Prostate gland (tissue), 2 donors: ENCODE data around the gene DPEP3. TPM values are rescaled to one million over a fixed set of nuclear protein-coding genes. Genes with fewer than 3 reads are reported as not detected.
"Not testable (repeated sequence)": the region's sequence is repeated elsewhere in the genome, so short reads cannot be mapped to it uniquely, and the experiment has no call there.

Source experiments
- DNase-seq: peaks from one replicate; pipeline ENCODE4 v3.0.0-alpha.2; 2019; ENCODE audit warnings: low spot score
- H3K27ac ChIP-seq, 2 donors: fragments of 200-600 bp; sonication (generic); 2 replicates each; pipeline ENCODE4 v1.5.1; 2017 to 2019
- H3K27me3 ChIP-seq: fragments of 200-600 bp; sonication (generic); replicated peaks from 2 replicates; pipeline ENCODE4 v1.5.1; 2019; ENCODE audit not compliant: insufficient read depth
- H3K36me3 ChIP-seq, 2 donors: fragments of 200-600 bp; sonication (generic); 1 replicate in 1 of 2; 2 replicates in 1 of 2; pipeline versions ENCODE4 v1.5.1 to v1.8.1; 2017 to 2019
- H3K4me1 ChIP-seq: fragments of 200-600 bp; sonication (generic); replicated peaks from 2 replicates; pipeline ENCODE4 v1.5.1; 2019
- H3K4me3 ChIP-seq, 2 donors: fragments of 200-600 bp; sonication (generic); 2 replicates each; pipeline ENCODE4 v1.5.1; 2017 to 2019
- H3K9me3 ChIP-seq: fragments of 200-600 bp; sonication (generic); 2 replicates; pipeline ENCODE4 v1.5.1; 2017
- CTCF ChIP-seq, 4 experiments: fragments of 200-600 bp in 2 of 4; fragments of 450-650 bp in 2 of 4; sonication (generic) in 2 of 4; IDR thresholded peaks; 1 replicate in 3 of 4; 2 replicates in 1 of 4; pipeline ENCODE4 v1.5.1; 2016 to 2019; ENCODE audit warnings: antibody characterized with exemption in 4 of 4, mild to moderate bottlenecking in 2 of 4, moderate library complexity in 2 of 4
- POLR2A ChIP-seq: fragments of 450-650 bp; IDR thresholded peaks from one replicate; pipeline ENCODE4 v1.6.1; 2016; ENCODE audit warnings: antibody characterized with exemption, mild to moderate bottlenecking
- POLR2AphosphoS5 ChIP-seq: sonication (generic); formaldehyde crosslinking; IDR thresholded peaks from one replicate; pipeline ENCODE4 v1.6.1; 2017; ENCODE audit warnings: antibody characterized with exemption
- WGBS: methylation state at CpG from one replicate; pipeline ENCODE4 v1.1.5; 2018; 5-methylcytosine and 5-hydroxymethylcytosine counted together
- intact Hi-C: fragments of 100-400 bp; cut with DNase I; formaldehyde crosslinking; loops from one replicate; pipeline ENCODE4 v1.14.2; 2022
- total RNA-seq, 2 donors: library from RNA; depleted of rRNA; stranded (reverse); fragments of >200 nt; gene quantifications; one replicate each; pipeline ENCODE4 v1.1.0, GENCODE V29; 2016

The DPEP3 gene
- total RNA-seq, 2 donors from 2014 or later, result 49.9 TPM; not detected in 1

DNA sequence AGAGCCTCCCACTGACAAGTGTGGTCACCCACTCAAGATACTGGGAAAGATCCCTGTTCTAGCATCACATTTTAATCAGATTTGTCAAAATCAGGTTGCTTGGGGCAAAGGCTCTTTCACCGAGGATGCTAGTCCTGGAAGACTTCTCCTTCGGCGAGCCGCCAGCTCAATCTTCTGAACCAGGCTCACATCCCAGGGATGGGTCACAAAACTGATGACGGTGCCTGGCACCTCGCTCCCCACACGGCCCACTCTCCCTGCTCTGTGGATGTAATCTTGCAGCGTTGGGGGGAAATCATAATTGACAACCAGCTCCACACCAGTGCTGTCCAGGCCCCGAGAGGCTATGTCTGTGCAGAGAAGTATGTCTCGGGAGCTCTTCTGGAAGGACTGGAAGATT lies 41.2 kb upstream of the DPEP3 start:
- no peaks in the 10 kb centered on the region for H3K36me3 ChIP-seq
- H3K9me3 ChIP-seq, result no peaks in the 10 kb centered on the region
- H3K4me1 ChIP-seq, result peaks cover 12% of the 10 kb centered on the region
- no peaks in the 10 kb centered on the region for H3K27me3 ChIP-seq
- intact Hi-C loops, result no loop called here
- DNase-seq, result no peak
- WGBS, result 93% methylated on average over 10 of the region's 10 CpGs
- TF ChIP-seq POLR2A (no peak), CTCF (IDR thresholded peaks at IDR 0.05) (no peak), POLR2AphosphoS5 (no peak)
- H3K27ac ChIP-seq, result no peak overlapping the region
- H3K4me3 ChIP-seq, result no peak overlapping the region

GRCh38 chr16:68019167-68019680 lies 38.9 kb upstream of the DPEP3 start:
- TF ChIP-seq CTCF (IDR thresholded peaks at IDR 0.05), result no peak
- no peak for TF ChIP-seq POLR2AphosphoS5
- no peak for TF ChIP-seq POLR2A
- no peak overlapping the region for H3K27ac ChIP-seq
- no peaks in the 10 kb centered on the region for H3K9me3 ChIP-seq
- H3K27me3 ChIP-seq, result no peaks in the 10 kb centered on the region
- H3K4me3 ChIP-seq, result no peak overlapping the region
- intact Hi-C loops, result no loop called here
- no peaks in the 10 kb centered on the region for H3K36me3 ChIP-seq
- WGBS, result 72% methylated on average over 8 of the region's 8 CpGs
- no peak for DNase-seq
- peaks cover 12% of the 10 kb centered on the region for H3K4me1 ChIP-seq

- Histone ChIP-seq H3K27ac (no peak within 1 kb of the TSS), H3K4me3 (no peak within 1 kb of the TSS), H3K36me3 (no peaks in the 10 kb centered on the region), H3K27me3 (no peaks in the 10 kb centered on the region), H3K4me1 (no peaks in the 10 kb centered on the region), H3K9me3 (no peaks in the 10 kb centered on the region)
- intact Hi-C loops, result no loop called here
- WGBS, result 80% methylated on average over 5 of the region's 5 CpGs
- TF ChIP-seq POLR2A (no peak), POLR2AphosphoS5 (no peak), CTCF (IDR thresholded peaks at IDR 0.05) (no peak)
- no peak for DNase-seq
Observed at GRCh38 chr16:68015681-68016080, 35.4 kb upstream of the DPEP3 start, which contains the start of gene DPEP2NB. Gene DPEP2NB (minus strand): TSS chr16:68015911. CDS start chr16:68015770, 141 bp downstream.

DNA sequence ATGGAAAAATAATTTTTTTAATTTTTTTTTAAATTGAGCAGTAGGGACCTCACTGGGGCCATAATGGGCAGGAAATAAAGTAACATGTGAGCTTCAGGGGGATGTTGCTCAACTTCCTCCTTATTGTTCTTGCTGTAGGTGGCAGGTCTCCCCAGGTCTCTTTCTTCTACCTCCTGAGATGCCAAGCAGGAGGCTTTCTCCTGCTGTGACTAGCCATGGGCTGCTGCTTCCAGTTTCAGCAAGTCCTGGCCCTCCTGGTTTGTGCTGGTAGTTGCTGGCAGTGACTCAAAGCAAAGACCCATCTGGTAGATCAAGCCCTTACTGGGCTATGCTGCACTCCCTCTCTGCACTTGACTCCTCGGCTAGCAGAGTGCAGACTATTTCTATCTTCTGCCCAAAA lies 33.1 kb upstream of the DPEP3 start:
- Histone ChIP-seq H3K36me3 (no peaks in the 10 kb centered on the region), H3K4me3 (no peak overlapping the region), H3K4me1 (no peaks in the 10 kb centered on the region), H3K27me3 (no peaks in the 10 kb centered on the region), H3K27ac (no peak overlapping the region), H3K9me3 (no peaks in the 10 kb centered on the region)
- DNase-seq, result no peak
- TF ChIP-seq POLR2A, result no peak
- TF ChIP-seq POLR2AphosphoS5, result no peak
- TF ChIP-seq CTCF (IDR thresholded peaks at IDR 0.05), result no peak
- 36% methylated on average over 1 of the region's 1 CpG for WGBS
- intact Hi-C loops, result no loop called here

GRCh38 chr16:68009872-68010271 lies 29.6 kb upstream of the DPEP3 start:
- H3K36me3 ChIP-seq, intact Hi-C loops: not testable (repeated sequence)
- WGBS, result 91% methylated on average over 4 of the region's 4 CpGs

More at GRCh38 chr16:68009872-68010271, 29.6 kb upstream of the DPEP3 start:
- H3K4me1 ChIP-seq, H3K27ac ChIP-seq, H3K27me3 ChIP-seq, H3K9me3 ChIP-seq, H3K4me3 ChIP-seq, DNase-seq: not testable (repeated sequence)
